TTC549 (cell line): Measurements from ENCODE around the gene RDH5.

ENCODE experiments used
- FAIRE-seq: peaks from 2 replicates; lab custom pipeline; 2012; peaks lifted over from hg19 to GRCh38; lab: Jason Lieb, UNC

Gene RDH5

DNA sequence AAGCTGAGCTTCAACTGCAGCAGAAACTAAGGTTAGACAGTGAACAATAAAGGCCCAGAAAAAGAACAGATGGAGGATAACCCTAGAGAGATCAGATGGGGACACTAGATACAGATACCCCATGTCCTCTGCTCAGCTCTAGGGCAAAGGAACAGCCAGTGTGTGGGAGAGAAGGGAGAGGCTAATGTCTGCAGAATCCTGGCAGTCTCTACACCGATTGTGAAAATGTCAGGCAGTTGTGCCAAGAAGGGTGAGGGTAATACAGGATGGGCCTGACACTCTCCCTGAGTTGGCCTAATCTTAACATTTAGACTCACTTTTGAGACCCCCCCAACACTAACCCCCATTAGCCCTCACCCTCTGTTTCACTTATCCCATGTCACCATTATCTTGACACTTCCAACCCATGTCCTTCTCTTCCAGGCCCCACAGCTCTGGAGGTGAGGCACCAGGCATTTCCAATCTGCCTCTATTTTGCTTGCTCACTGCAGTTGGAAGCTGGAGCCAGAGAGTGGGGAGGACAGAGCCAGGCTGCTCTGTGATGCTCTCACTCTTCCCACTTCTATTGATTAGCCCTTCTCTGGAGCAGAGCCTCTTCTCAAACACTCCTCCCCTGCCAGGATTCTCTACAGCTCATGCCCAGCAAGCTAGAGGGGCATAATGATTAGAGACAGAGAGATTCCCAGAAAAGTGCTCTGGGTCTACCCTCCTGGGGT lies 7.3 kb upstream of the RDH5 start:
- FAIRE-seq, result no peak

DNA sequence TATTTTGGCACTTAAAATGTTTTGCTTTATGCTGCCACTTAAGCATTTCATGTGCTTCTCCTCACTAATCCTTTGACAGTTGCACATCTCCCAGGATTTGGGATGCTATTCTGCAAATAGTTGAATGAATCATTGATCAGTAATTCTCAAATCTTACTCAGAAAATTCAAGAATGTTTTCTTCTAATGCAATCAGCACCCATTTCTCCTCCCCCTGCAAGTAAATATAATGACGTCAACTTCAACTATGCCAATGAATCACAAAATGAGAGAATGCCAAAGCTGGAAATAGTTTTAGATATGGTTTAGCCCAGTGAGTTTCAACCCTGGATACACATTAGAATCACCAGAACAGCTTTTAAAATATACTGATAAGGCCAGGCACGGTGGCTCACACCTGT lies 6.5 kb upstream of the RDH5 start:
- no peak for FAIRE-seq

DNA sequence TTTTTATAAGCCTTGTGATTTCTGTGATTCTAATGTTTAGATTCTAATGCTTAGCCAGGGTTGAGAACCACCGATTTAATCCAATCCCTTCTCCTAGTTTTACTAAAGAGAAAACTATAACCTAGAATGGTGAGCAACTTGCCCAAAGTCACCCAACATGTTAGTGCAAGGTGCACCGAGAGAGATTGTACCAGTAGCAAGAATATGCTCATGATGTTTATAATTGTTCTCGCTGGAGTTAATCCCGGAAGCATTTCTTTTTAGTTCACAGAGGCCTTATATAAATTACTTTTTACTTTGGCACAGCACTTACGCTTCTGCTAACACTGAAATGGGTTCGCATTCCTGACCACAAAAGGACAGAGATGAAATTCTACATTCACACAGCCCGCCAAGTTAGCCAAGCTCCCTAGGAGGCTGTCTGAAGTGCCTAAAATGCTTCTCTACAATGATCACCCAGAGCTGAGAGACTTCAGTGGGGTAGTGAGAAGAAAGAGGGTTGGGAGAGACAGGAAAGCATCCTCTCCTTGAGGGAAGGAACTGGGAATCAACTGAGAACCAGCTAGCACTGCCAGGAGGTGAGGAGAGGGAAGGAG lies 4.9 kb upstream of the RDH5 start:
- FAIRE-seq, result no peak

DNA sequence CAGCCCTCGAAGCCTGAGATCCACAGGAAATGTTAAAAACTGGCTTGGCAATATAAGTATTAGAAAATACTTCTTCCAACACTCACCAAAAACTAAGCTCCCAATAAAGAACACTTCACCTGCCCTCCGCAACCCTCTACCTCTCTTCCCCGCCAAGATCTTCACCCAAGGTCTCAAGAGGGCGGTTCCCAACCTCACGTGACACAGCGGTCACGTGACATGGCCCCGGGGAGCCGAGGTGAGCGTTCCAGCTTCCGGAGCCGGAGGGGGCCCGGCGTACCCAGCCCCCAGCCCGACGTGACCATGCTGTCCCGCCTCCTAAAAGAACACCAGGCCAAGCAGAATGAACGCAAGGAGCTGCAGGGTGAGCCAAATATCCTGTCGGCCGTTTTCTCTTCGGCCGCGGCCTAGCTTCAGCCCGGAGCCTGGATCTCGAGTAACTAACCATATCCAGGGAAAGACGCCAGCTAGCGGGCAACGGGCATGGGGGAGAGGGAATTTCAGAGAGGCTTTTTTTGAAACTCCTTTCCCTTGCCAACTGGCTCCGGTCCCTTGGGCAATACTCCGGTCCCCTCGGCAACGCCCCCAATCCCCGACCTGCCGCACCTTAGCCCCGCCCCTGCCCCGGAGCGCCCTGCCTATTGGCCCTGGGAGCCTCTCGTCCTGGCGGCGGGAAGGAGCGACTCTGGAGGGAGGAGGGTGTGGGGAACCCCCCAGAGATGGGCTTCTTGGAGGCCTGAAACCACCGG lies 4.2 kb upstream of the RDH5 start, which contains the start of gene BLOC1S1:
TSS of gene BLOC1S1 (plus strand) at position 214 of the 749 bp plus-strand sequence. CDS start at position 220, 6 bp downstream.
- no peak for FAIRE-seq

DNA sequence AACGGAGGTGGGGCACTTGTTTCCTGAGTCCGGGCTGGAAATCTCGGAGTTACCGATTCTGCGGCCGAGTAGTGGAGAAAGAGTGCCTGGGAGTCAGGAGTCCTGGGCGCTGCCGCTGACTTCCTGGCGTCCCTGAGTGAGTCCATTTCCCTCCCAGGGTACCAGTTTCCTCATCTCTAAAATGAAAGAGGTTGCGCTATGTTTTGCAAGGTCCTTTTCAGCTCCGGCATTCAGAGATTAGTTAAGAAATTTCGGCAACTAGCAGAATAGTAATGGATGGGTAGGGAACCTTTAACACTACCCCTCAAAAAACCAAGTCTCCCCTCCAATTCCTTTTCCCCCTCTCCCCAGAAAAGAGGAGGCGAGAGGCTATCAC lies 3.6 kb upstream of the RDH5 start:
- no peak for FAIRE-seq

DNA sequence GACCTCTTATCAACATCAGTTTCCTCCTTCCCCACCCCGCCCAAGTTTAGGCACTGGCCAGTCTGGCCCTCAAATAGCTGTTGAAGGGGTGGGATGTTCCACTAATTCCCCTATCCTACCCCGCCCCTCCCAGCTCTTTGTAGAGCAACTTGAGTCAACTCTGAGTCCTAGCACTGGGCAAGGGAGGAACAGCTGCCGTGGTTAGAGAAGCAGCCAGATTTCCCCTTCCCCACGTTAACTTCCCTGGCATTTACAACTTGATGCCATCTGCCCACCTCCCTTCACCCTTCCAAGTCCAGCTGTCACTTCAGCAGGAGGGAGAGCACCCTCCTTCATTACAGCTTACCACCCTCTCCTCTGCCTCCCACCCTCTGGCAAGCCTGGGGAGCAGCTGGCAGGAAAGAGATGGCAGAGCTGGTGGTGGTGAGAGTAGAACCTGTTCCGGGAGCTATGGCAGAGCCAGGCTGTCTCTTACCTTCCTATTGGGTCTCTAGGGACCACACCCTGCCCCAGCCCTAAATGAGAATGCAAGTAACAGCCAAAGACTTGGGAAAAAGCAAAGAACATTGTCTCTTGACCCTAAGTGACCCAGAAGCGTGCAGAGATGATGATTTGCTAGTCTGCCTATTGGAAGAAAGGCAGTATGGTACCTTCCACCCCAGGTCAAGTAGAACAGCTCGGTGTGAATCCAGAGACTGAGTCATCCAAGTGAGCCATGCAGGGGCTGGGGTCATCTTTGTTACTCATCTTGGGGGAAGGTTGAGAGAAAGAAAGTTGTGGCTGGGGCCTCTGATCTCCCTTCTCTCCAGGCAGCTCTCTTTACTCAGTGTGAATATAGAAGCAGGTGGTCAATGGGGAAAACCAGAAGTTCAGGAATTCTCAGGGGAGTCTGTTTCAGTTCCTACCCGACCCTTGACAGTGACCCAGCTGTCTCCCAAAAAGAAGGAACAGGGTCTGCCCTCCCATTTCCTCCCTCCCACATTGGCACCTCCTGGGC lies 2.9 kb upstream of the RDH5 start:
- FAIRE-seq, result no peak

DNA sequence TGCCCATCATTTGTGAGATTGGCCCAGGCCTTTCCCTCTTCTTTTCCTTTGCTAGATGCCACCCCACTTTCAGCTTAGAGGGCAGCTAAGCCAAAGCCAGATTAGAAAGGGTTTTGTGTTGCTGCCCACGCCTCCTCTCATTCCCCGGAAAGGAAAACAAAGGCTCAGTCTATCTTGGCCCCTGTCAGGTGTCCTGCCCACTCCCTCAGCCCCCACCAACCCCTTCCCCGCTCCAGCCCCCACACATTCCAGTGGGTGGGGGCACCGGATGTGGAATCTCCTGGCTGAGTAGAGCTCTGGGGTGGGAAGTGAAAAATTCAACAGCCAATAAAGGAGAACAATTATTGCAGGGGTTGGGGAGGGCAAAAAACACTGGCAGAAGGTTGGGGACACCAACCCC lies 2.2 kb upstream of the RDH5 start:
- FAIRE-seq, result no peak

DNA sequence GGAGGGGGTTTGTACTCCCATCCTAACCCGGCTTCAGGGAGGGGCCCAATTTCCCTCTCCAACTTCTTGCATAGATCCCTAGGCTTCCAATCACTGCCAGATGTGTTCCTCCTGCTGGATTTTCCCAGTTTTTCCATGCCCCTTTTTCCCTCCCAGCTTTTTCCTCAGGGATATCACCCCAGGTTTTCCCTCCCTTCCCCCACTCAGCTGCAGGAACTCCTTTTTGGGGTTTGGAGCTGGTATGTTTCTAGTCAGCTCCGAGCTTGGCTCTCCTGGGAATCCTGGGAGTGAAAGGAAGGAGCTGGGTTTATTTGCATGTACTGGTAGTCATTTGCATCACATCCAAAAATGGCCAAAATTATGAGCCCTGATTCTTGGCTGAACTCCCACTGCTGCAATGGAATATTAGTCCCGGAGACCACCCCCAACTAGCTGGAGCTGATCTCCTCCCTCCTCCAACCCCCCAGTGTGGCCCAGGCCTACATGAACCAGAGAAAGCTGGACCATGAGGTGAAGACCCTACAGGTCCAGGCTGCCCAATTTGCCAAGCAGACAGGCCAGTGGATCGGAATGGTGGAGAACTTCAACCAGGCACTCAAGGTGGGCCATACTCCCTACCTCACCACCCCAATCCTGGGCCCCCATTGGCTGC lies 1.4 kb upstream of the RDH5 start:
- no peak for FAIRE-seq

DNA sequence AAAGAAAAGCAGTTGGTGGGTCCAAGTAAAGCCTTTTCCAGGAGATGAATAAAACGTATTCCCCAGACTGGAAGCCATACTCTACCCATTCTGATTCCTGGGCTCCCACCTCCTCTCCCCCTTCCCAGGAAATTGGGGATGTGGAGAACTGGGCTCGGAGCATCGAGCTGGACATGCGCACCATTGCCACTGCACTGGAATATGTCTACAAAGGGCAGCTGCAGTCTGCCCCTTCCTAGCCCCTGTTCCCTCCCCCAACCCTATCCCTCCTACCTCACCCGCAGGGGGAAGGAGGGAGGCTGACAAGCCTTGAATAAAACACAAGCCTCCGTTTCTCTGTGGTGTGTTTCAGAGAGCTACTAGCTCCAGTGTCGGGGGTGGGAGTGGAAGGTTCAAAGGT lies 822 bp upstream of the RDH5 start:
- no peak for FAIRE-seq

DNA sequence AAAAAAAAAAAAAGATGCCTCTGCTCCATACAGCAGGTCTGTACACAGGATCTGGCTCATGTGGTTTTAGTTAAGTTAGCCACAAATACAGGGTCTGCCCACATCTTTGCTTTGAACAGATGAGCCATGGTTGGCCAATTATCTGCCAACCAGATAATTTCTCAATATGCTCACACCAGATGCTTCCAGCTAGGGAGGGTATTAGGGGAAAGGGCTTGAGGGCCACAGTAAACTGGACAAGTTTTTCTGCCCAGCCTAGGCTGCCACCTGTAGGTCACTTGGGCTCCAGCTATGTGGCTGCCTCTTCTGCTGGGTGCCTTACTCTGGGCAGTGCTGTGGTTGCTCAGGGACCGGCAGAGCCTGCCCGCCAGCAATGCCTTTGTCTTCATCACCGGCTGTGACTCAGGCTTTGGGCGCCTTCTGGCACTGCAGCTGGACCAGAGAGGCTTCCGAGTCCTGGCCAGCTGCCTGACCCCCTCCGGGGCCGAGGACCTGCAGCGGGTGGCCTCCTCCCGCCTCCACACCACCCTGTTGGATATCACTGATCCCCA lies 776 bp downstream of the RDH5 start:
- no peak for FAIRE-seq

DNA sequence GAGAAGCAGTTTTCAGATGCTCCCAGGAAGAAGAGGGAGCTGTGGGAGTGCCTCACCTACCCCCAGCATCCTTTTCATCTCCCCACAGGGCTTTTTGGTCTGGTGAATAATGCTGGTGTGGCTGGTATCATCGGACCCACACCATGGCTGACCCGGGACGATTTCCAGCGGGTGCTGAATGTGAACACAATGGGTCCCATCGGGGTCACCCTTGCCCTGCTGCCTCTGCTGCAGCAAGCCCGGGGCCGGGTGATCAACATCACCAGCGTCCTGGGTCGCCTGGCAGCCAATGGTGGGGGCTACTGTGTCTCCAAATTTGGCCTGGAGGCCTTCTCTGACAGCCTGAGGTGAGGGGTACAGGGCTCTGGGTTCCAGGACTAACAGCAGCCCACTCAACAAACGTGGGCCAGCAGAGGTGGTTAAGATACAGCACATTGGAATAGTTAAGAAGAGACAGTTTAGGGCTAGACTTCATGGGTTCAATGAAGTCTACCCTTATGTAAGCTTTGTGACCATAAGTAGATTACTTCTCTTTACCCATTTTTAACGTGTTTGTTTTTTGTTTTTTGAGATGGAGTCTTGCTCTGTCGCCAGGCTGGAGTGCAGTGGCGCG lies 1.5 kb downstream of the RDH5 start:
- FAIRE-seq, result no peak

DNA sequence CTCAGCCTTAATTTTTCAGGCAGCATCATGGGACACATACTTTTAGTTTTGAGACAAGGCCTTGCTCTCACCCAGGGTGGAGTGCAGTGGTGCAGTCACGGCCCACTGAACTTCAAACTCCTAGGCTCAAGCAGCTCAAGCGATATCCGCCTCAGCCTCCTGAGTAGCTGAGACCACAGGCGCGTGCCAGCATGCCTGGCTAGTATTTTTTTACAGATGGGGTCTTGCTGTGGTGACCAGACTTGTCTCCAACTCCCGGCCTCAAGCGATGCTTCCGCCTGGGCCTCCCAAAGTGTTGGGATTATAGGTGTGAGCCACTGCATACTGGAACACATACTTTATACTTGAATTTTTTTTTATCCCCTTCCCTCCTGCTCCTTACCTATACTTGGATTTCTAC lies 2.8 kb downstream of the RDH5 start:
- FAIRE-seq, result no peak

DNA sequence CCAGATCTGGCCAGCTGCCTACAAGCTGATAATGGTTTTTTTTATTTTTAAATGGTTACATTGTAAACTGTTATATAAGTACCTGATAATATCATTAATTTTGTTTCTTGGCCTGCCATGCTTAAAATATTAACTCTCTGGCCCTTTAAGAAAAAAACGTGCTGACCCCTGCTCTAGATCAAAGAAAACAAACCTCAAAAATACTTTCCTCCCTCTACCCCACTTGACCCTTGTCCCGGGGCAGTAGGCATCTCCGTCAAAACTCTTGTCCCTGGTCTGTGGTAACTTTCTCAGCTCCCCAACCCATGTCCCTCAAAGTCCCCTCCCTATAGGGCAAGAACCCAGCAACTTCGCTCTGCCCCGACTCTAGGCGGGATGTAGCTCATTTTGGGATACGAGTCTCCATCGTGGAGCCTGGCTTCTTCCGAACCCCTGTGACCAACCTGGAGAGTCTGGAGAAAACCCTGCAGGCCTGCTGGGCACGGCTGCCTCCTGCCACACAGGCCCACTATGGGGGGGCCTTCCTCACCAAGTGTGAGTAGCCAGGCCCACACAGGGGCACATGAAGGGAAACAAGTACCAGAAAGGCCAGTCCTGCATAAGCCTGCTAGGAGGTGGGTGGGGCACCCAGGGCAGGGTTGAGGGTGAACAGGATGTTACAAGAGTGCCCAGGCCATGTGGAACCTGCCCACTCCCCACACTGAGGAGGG lies 3.5 kb downstream of the RDH5 start:
- FAIRE-seq, result no peak

DNA sequence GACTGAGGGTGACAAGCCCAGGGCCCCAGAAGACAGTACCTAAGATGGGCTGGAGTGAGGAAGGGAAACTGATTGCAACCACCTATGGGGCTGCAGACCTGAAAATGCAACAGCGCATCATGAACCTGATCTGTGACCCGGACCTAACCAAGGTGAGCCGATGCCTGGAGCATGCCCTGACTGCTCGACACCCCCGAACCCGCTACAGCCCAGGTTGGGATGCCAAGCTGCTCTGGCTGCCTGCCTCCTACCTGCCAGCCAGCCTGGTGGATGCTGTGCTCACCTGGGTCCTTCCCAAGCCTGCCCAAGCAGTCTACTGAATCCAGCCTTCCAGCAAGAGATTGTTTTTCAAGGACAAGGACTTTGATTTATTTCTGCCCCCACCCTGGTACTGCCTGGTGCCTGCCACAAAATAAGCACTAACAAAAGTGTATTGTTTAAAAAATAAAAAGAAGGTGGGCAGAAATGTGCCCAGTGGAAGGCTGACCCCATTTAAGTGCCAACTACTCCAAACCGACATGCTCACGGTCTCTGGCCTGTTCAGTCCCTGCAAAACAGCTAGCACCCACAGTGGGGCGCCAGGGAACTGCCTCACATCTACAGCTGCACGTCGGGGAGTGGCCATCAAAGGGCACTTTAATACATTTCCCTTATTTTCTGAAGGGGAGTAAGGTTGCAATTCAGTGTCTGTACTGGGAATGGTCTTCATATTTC lies 4.2 kb downstream of the RDH5 start:
- no peak for FAIRE-seq

DNA sequence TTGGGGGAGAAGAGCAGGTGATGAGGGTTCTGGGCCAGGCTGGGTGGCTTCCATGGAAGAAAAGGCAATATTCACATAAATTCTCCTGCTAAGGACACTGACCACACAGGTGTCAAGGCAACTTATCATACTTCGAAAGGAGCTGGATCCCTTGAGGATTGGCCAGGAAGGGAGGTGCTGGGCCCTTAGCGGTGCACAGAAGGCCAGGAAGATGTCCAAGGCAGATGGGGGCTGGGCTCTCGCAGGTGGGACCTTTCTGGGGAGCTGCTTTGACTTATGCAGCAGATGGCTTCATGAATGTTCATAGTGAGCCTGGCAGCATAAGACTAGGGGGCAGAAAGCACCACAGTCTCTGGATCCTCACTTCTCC lies 4.7 kb downstream of the RDH5 start:
- no peak for FAIRE-seq

DNA sequence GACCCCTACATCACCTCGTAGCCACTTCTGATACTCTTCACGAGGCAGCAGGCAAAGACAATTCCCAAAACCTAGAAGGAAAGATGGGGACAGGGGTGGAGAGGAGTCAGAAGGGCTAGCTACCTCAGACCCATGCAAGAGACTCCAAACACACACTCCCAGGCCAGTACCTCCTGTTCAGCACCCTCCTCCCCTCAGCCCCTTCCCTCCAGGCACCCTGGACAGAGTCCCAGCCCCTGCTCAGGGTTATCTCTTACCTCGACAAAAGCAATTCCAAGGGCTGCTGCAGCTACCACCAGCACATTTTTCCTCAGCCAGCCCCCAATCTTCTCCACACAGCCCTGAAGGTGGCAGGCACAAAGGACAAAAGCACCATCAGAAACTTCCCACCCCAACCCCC lies 5.4 kb downstream of the RDH5 start:
- FAIRE-seq, result no peak

DNA sequence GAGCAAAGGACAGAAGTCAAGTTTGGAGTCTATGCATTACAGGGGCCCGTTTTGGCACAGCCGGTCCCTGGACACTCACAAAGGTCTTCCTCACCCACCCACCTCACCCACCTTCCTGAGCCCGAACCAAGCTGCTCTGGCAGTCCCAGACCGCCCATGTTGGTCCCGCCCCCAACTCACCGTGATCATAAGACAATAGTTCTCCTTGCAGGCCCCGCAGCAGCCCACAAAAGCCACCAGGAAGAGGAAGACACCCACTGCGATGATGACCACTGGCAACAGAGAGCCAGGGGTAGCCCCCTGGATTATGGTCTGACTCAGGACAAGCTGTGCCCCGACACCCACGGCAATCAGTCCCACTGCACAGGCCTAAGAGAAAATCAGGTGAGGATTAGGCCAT lies 6.8 kb downstream of the RDH5 start:
- no peak for FAIRE-seq

DNA sequence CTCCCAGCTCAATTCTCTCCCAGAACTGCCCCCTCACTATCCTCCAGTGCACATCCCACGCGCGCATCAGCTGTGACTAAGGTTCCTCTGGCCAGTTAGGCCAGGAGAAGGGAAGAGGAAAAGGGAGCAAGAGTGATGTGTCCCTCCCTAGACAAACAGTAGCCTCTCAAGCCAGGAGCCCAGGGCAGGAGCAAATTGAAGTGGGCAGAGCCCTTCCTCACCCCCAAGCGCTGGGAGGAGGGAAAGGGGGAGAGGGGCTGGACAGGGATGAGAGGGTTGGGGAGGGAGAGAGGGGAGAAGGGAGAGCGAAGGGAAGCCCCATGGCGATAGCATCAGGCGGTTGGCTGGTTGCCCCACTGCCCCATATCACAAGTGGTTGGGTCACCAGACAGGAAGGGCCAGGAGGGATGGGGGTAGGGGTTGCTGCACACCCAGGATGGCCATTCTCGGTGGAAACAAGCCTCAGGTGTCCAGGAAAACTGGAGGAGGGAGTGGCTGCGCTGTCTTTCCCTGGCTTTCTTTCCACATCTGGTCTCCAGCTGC lies 7.5 kb downstream of the RDH5 start:
- FAIRE-seq, result no peak

DNA sequence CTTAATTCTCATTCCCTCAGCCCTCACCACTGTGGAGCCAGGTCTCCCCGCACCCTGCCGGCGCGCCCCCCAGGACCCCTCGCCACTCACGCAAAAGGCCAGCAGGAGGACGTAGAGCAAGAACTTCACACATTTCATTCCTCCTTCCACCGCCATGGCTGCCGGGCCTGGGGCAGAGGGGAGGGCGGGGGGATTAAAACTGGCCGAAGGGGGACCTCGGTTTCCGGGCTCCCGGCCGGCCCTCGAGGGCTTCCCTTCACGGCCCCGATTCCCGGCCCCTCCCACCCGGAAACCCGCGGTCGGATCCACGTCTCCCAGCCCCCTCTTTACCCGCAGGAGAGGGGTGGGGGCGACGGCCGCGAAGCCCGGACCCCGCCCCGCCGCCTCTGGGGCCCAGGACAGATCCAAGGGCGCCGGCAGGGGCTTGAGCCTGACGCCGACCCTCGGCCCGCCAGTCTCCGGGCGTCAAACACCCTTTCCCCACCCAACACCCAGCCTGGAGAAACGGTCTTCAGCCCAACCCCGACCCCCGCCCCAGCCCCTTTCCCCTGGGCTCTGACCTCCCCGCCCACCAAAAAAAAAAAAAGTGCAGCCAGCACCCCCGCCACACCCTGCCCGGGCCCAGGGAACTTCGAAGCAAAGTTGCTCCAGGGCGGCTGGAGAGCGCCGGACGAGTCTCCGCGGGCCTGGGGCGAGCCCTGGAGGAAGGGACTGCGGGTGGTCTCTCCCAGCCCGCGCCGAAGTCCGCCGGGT lies 8.2 kb downstream of the RDH5 start:
- FAIRE-seq, result no peak
